ENCODE results near the gene SERPINB10.

DNA sequence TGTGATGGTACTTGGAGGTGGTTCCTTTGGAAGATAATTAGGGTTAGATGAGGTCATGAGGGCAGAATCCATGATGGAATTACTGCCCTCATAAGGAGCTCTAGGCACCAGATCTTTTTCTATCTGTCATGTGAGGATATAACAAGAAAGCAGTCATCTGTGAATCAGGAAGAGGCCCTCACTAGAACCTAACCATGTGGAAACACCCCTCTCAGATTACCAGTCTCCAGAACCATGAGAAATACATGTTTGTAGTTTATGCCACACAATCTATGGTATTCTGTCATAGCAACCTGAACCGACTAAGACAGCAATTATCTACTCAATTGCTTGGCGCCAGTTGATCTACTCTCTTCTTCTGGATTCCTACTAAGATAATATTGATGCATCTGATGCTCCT lies 2.4 kb upstream of the SERPINB10 start:
- TF ChIP-seq, protein P1, sequence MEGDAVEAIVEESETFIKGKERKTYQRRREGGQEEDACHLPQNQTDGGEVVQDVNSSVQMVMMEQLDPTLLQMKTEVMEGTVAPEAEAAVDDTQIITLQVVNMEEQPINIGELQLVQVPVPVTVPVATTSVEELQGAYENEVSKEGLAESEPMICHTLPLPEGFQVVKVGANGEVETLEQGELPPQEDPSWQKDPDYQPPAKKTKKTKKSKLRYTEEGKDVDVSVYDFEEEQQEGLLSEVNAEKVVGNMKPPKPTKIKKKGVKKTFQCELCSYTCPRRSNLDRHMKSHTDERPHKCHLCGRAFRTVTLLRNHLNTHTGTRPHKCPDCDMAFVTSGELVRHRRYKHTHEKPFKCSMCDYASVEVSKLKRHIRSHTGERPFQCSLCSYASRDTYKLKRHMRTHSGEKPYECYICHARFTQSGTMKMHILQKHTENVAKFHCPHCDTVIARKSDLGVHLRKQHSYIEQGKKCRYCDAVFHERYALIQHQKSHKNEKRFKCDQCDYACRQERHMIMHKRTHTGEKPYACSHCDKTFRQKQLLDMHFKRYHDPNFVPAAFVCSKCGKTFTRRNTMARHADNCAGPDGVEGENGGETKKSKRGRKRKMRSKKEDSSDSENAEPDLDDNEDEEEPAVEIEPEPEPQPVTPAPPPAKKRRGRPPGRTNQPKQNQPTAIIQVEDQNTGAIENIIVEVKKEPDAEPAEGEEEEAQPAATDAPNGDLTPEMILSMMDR (IDR thresholded peaks at IDR 0.05): no peak
- TF ChIP-seq, protein P2, sequence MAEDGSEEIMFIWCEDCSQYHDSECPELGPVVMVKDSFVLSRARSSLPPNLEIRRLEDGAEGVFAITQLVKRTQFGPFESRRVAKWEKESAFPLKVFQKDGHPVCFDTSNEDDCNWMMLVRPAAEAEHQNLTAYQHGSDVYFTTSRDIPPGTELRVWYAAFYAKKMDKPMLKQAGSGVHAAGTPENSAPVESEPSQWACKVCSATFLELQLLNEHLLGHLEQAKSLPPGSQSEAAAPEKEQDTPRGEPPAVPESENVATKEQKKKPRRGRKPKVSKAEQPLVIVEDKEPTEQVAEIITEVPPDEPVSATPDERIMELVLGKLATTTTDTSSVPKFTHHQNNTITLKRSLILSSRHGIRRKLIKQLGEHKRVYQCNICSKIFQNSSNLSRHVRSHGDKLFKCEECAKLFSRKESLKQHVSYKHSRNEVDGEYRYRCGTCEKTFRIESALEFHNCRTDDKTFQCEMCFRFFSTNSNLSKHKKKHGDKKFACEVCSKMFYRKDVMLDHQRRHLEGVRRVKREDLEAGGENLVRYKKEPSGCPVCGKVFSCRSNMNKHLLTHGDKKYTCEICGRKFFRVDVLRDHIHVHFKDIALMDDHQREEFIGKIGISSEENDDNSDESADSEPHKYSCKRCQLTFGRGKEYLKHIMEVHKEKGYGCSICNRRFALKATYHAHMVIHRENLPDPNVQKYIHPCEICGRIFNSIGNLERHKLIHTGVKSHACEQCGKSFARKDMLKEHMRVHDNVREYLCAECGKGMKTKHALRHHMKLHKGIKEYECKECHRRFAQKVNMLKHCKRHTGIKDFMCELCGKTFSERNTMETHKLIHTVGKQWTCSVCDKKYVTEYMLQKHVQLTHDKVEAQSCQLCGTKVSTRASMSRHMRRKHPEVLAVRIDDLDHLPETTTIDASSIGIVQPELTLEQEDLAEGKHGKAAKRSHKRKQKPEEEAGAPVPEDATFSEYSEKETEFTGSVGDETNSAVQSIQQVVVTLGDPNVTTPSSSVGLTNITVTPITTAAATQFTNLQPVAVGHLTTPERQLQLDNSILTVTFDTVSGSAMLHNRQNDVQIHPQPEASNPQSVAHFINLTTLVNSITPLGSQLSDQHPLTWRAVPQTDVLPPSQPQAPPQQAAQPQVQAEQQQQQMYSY (CRISPR knock-in tag; IDR thresholded peaks at IDR 0.05): no peak
- TF ChIP-seq SOX15 (CRISPR knock-in tag; IDR thresholded peaks at IDR 0.05) (no peak), SP1 (CRISPR knock-in tag; conservative IDR thresholded peaks at IDR 0.05) (no peak), NR3C1 (CRISPR knock-in tag; conservative IDR thresholded peaks at IDR 0.05; ENCODE audit: low read depth) (no peak), SMAD4 (CRISPR knock-in tag; IDR thresholded peaks at IDR 0.05) (no peak), ATF1 (CRISPR knock-in tag; IDR thresholded peaks at IDR 0.05) (no peak), CREM (CRISPR knock-in tag; IDR thresholded peaks at IDR 0.05) (no peak)
- TF ChIP-seq, protein P3, sequence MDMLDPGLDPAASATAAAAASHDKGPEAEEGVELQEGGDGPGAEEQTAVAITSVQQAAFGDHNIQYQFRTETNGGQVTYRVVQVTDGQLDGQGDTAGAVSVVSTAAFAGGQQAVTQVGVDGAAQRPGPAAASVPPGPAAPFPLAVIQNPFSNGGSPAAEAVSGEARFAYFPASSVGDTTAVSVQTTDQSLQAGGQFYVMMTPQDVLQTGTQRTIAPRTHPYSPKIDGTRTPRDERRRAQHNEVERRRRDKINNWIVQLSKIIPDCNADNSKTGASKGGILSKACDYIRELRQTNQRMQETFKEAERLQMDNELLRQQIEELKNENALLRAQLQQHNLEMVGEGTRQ (CRISPR knock-in tag; IDR thresholded peaks at IDR 0.05): no peak
- TF ChIP-seq, protein P4, sequence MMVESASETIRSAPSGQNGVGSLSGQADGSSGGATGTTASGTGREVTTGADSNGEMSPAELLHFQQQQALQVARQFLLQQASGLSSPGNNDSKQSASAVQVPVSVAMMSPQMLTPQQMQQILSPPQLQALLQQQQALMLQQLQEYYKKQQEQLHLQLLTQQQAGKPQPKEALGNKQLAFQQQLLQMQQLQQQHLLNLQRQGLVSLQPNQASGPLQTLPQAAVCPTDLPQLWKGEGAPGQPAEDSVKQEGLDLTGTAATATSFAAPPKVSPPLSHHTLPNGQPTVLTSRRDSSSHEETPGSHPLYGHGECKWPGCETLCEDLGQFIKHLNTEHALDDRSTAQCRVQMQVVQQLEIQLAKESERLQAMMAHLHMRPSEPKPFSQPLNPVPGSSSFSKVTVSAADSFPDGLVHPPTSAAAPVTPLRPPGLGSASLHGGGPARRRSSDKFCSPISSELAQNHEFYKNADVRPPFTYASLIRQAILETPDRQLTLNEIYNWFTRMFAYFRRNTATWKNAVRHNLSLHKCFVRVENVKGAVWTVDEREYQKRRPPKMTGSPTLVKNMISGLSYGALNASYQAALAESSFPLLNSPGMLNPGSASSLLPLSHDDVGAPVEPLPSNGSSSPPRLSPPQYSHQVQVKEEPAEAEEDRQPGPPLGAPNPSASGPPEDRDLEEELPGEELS (CRISPR knock-in tag; IDR thresholded peaks at IDR 0.05): no peak
- TF ChIP-seq, protein P5, sequence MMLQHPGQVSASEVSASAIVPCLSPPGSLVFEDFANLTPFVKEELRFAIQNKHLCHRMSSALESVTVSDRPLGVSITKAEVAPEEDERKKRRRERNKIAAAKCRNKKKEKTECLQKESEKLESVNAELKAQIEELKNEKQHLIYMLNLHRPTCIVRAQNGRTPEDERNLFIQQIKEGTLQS (CRISPR knock-in tag; conservative IDR thresholded peaks at IDR 0.05): no peak
- TF ChIP-seq, protein P6, sequence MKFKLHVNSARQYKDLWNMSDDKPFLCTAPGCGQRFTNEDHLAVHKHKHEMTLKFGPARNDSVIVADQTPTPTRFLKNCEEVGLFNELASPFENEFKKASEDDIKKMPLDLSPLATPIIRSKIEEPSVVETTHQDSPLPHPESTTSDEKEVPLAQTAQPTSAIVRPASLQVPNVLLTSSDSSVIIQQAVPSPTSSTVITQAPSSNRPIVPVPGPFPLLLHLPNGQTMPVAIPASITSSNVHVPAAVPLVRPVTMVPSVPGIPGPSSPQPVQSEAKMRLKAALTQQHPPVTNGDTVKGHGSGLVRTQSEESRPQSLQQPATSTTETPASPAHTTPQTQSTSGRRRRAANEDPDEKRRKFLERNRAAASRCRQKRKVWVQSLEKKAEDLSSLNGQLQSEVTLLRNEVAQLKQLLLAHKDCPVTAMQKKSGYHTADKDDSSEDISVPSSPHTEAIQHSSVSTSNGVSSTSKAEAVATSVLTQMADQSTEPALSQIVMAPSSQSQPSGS (CRISPR knock-in tag; IDR thresholded peaks at IDR 0.05; ENCODE audit: borderline replicate concordance, low read depth): no peak
